Heart left ventricle (tissue), 16 donors: Measurements from ENCODE around the gene FAM227B. TPM values are rescaled to one million over a fixed set of nuclear protein-coding genes. Genes with fewer than 3 reads are reported as not detected.

Experiments used
- ATAC-seq, 4 donors: fragments of 200-7000 bp; cut with Tn5 transposase; one replicate each; pipeline ENCODE4 v1.9.1; 2020 to 2022; ENCODE audit warnings: moderate library complexity in 4 of 4, mild to moderate bottlenecking in 3 of 4, moderate number of reproducible peaks in 1 of 4
- DNase-seq, 5 donors: peaks; one replicate each; pipeline ENCODE4 v3.0.0-alpha.2; 2020
- H3K27ac ChIP-seq, 12 donors: fragments of 200-600 bp; sonication (generic) in 4 of 12; one replicate each; pipeline versions ENCODE4 v1.5.0 to v1.8.0; 2016 to 2022; ENCODE audit warnings: mild to moderate bottlenecking in 2 of 12
- H3K27me3 ChIP-seq, 9 donors: fragments of 200-600 bp; sonication (generic) in 2 of 9; one replicate each; pipeline versions ENCODE4 v1.5.1 to v1.8.0; 2016 to 2022; ENCODE audit warnings: mild to moderate bottlenecking in 3 of 9
- H3K36me3 ChIP-seq, 9 donors: fragments of 200-600 bp; sonication (generic) in 2 of 9; one replicate each; pipeline versions ENCODE4 v1.5.0 to v1.8.0; 2018 to 2022; ENCODE audit warnings: mild to moderate bottlenecking in 2 of 9
- H3K4me1 ChIP-seq, 12 donors: fragments of 200-600 bp; sonication (generic) in 4 of 12; one replicate each; pipeline versions ENCODE4 v1.5.0 to v1.8.0; 2016 to 2022; ENCODE audit warnings: mild to moderate bottlenecking in 3 of 12
- H3K4me3 ChIP-seq, 12 donors: fragments of 200-600 bp; sonication (generic) in 4 of 12; one replicate each; pipeline versions ENCODE4 v1.5.0 to v1.8.0; 2017 to 2022; ENCODE audit warnings: mild to moderate bottlenecking in 9 of 12, moderate library complexity in 4 of 12
- H3K9me3 ChIP-seq, 12 donors: fragments of 200-600 bp; sonication (generic) in 4 of 12; one replicate each; pipeline versions ENCODE4 v1.5.0 to v1.8.0; 2016 to 2022; ENCODE audit warnings: mild to moderate bottlenecking in 1 of 12
- CTCF ChIP-seq, 12 donors: fragments of 200-600 bp; sonication (generic) in 4 of 12; IDR thresholded peaks; one replicate each; pipeline versions ENCODE4 v1.5.0 to v1.8.0; 2018 to 2022; ENCODE audit warnings: antibody characterized with exemption in 12 of 12, mild to moderate bottlenecking in 5 of 12
- POLR2A ChIP-seq, 2 donors: fragments of 450-650 bp; IDR thresholded peaks; one replicate each; pipeline ENCODE4 v1.6.1; 2017; ENCODE audit warnings: antibody characterized with exemption in 2 of 2, mild to moderate bottlenecking in 2 of 2, moderate library complexity in 2 of 2
- WGBS, 4 donors: extraction: QIAGEN DNeasy Blood & Tissue Kit in 2 of 4; methylation state at CpG; one replicate each; pipeline versions ENCODE4 v1.1.5 to v1.1.7; 2013 to 2018; 5-methylcytosine and 5-hydroxymethylcytosine counted together
- intact Hi-C, 10 donors: fragments of 100-400 bp; cut with DNase I; formaldehyde crosslinking; loops; one replicate each; pipeline versions ENCODE4 v1.11.1 to v1.14.2; 2022
- polyA plus RNA-seq, 2 donors: library from polyadenylated mRNA; stranded (reverse); fragments of 200-250 nt; gene quantifications; one replicate each; pipeline ENCODE4 v1.2.3, GENCODE V29; 2013
- total RNA-seq, 9 donors: library from RNA; depleted of rRNA in 2 of 9; stranded (reverse); fragments of >200 nt in 2 of 9; fragmentation: NEBNext Ultra II Directional in 3 of 9; extraction: Animal tissue kit (Norgen Biotek cat#: 25700) in 3 of 9; gene quantifications; one replicate each; pipeline versions ENCODE4 v1.1.0 to v1.2.4, GENCODE V29; 2016 to 2023
- donor health status: ischemic (EF 13 %, LVEDD 7.1; RV severe dilation, severe dysfunction).
- donor health status: healthy with polysubstance abuse.
- donor health status: DM: no; HTN: yes; CAD: no.
- donor health status: DM: no; HTN: no; CAD: no.
- donor health status: ischemic (EF 25% LVEDD 6.9; RV normal size, moderate dysfunction).
- donor health status: ischemic (EF 25% LVEDD 5.7; RV mildly dilated, moderate dysfunction).
- donor health status: healthy.
- donor health status: DM: yes; HTN: yes; CAD: no.
- donor health status: ischemic (EF 35%, LVEDD 5.7; RV mildly dilated, moderate dysfunction).
- donor health status: nonischemic (EF 11% LVEDD 7.7; RV severe dilation, severe dysfunction).
- donor health status: DM: yes; HTN: yes; CAD: no.
- donor health status: PGD.
- donor health status: ischemic (EF 29% LVEDD 5.4; RV normal size, mild dysfunction).
- donor health status: nonischemic (EF 23%, LVEDD 6.1; RV moderate dilation, normal function).

FAM227B gene
- total and polyA plus RNA-seq, 11 donors = 5.8 to 18.8 (median 14.3) TPM

GRCh38 chr15:49315391-49315823 lies 305.2 kb downstream of the FAM227B start:
- TF ChIP-seq CTCF (IDR thresholded peaks at IDR 0.05) (no peak), POLR2A (IDR thresholded peaks at IDR 0.05) (no peak)
- Histone ChIP-seq H3K27ac (no peak overlapping the region), H3K27me3 (no peaks in the 10 kb centered on the region), H3K36me3 (peaks cover 0 to 18% (median 11%) of the 10 kb centered on the region in 9 donors), H3K4me1 (peaks cover 0 to 31% (median 8%) of the 10 kb centered on the region in 12 donors), H3K4me3 (no peak overlapping the region), H3K9me3 (no peaks in the 10 kb centered on the region)
- WGBS, 4 donors = 44 to 53% (median 50%) methylated on average over 2 of the region's 2 CpGs
- intact Hi-C loops = no loop called here
- ATAC-seq = no peak
- DNase-seq = no peak

GRCh38 chr15:49314716-49315115 lies 305.9 kb downstream of the FAM227B start:
- no peak for TF ChIP-seq CTCF (IDR thresholded peaks at IDR 0.05)
- no peak for TF ChIP-seq POLR2A (IDR thresholded peaks at IDR 0.05)
- Histone ChIP-seq H3K4me3 (no peak overlapping the region), H3K9me3 (no peaks in the 10 kb centered on the region), H3K4me1 (peaks cover 0 to 34% (median 11%) of the 10 kb centered on the region in 12 donors), H3K27ac (no peak overlapping the region), H3K27me3 (no peaks in the 10 kb centered on the region), H3K36me3 (peaks cover 0 to 12% (median 4%) of the 10 kb centered on the region in 9 donors)
- DNase-seq (peak in 2 of 5 donors; percentile 28 to 35), ATAC-seq (peak in 2 of 4 donors; percentile 64 to 72)
- intact Hi-C loops = no loop called here
- WGBS, 4 donors = 39 to 52% (median 48%) methylated on average over 1 of the region's 1 CpG

- no peak for DNase-seq
- peaks cover 0 to 32% (median 12%) of the 10 kb centered on the region in 12 donors for H3K4me1 ChIP-seq
- H3K9me3 ChIP-seq = no peaks in the 10 kb centered on the region
- TF ChIP-seq POLR2A (IDR thresholded peaks at IDR 0.05) (no peak), CTCF (IDR thresholded peaks at IDR 0.05) (no peak)
- H3K27ac ChIP-seq = no peak overlapping the region
- intact Hi-C loops = no loop called here
- ATAC-seq = peak in 1 of 4 donors; percentile 54
- H3K4me3 ChIP-seq = no peak overlapping the region
- no peaks in the 10 kb centered on the region for H3K27me3 ChIP-seq
- 89 to 100% (median 94%) methylated on average over 1 of the region's 1 CpG for WGBS, 4 donors
- peaks cover 0 to 6% (median 0%) of the 10 kb centered on the region in 9 donors for H3K36me3 ChIP-seq
Observed at GRCh38 chr15:49313650-49314049, 307.0 kb downstream of the FAM227B start.

GRCh38 chr15:49309889-49310288 lies 310.7 kb downstream of the FAM227B start:
- Histone ChIP-seq H3K36me3 (peaks cover 0 to 14% (median 1%) of the 10 kb centered on the region in 9 donors), H3K4me1 (peaks cover 0 to 25% (median 9%) of the 10 kb centered on the region in 12 donors), H3K4me3 (no peak overlapping the region), H3K27ac (no peak overlapping the region), H3K27me3 (no peaks in the 10 kb centered on the region), H3K9me3 (no peaks in the 10 kb centered on the region)
- intact Hi-C loops = no loop called here
- TF ChIP-seq CTCF (IDR thresholded peaks at IDR 0.05) (no peak), POLR2A (IDR thresholded peaks at IDR 0.05) (no peak)
- ATAC-seq = no peak
- DNase-seq = no peak
